Measurements from ENCODE around the gene MYZAP. TPM values are rescaled to one million over a fixed set of nuclear protein-coding genes. Genes with fewer than 3 reads are reported as not detected.

The MYZAP gene
- polyA plus RNA-seq, 1 donor (not counting 4 experiments of a cell fraction or from before 2014, with no cell fraction given), result 1.8 TPM

DNA sequence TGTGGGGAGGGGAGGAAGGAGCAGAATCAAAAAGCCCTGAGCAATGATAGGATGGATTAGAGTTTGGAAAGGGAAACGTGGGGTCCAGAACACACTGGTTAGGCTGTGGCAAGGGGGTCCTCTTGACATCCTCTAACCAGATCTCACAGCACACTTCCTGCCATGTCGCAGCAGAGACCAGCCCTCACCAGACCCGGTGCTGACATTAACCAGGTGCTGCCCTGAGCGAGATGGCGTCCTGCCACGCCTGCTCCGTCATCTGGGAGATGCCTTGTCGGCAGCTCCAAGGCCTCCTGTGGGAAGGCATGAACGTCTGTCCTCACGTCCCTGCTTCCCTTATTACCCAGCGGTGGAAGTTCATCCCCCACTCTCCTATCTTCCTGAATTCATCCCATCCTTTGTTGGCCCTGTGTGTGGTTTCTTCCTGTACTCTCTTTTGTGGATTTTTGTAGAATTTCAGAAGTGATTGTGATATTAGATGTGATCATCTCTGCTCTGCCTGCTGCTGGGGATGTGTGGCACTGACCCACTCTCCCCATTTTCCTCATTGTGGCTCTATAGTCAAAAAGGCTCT, 29.4 kb upstream of the MYZAP start:
- TF ChIP-seq, protein P1, sequence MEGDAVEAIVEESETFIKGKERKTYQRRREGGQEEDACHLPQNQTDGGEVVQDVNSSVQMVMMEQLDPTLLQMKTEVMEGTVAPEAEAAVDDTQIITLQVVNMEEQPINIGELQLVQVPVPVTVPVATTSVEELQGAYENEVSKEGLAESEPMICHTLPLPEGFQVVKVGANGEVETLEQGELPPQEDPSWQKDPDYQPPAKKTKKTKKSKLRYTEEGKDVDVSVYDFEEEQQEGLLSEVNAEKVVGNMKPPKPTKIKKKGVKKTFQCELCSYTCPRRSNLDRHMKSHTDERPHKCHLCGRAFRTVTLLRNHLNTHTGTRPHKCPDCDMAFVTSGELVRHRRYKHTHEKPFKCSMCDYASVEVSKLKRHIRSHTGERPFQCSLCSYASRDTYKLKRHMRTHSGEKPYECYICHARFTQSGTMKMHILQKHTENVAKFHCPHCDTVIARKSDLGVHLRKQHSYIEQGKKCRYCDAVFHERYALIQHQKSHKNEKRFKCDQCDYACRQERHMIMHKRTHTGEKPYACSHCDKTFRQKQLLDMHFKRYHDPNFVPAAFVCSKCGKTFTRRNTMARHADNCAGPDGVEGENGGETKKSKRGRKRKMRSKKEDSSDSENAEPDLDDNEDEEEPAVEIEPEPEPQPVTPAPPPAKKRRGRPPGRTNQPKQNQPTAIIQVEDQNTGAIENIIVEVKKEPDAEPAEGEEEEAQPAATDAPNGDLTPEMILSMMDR (optimal IDR thresholded peaks at IDR 0.05 in 1 of 3, IDR thresholded peaks at IDR 0.05 in 1 of 3, conservative IDR thresholded peaks at IDR 0.05 in 1 of 3; ENCODE audit: extremely low read depth in 1 of 3, insufficient read depth in 2 of 3, low read length in 3 of 3), result no peak
- TF ChIP-seq EZH2 (IDR thresholded peaks at IDR 0.05; ENCODE audit: low read length), result no peak
- peaks cover 20% of the 10 kb centered on the region for H3K4me1 ChIP-seq (ENCODE audit: control insufficient read depth, extremely low read depth, insufficient read depth, low read length)
- dilution Hi-C loops (cut with MboI; ENCODE audit: extremely low pct_ligation_motif_present, low sequenced_read_pairs), result no loop called here
- no peak overlapping the region for H3K4me3 ChIP-seq (ENCODE audit: control insufficient read depth in 2 of 3, extremely low read depth in 1 of 3, insufficient read depth in 2 of 3, low read depth in 1 of 3, low read length in 3 of 3)
- no peaks in the 10 kb centered on the region for H3K9me3 ChIP-seq (ENCODE audit: control insufficient read depth, low read depth, low read length)
- no peak overlapping the region for H3K4me2 ChIP-seq (ENCODE audit: control insufficient read depth, extremely low read depth, insufficient read depth, low read depth, low read length)
- FAIRE-seq, result peak; percentile 44
- no peaks in the 10 kb centered on the region for H3K79me2 ChIP-seq (ENCODE audit: control insufficient read depth, insufficient read depth, low read length)
- no peaks in the 10 kb centered on the region for H3K36me3 ChIP-seq (ENCODE audit: control insufficient read depth in 2 of 2, extremely low read depth in 1 of 2, insufficient read depth in 2 of 2, low read length in 2 of 2)
- no peak overlapping the region for H3K9ac ChIP-seq (ENCODE audit: control insufficient read depth, extremely low read depth, insufficient read depth, low read length)
- peak overlapping the region; percentile 27 for H3K27ac ChIP-seq (ENCODE audit: control insufficient read depth, insufficient read depth, low read length)
- H3K27me3 ChIP-seq (ENCODE audit: control insufficient read depth, extremely low read depth, insufficient read depth, low read length), result no peaks in the 10 kb centered on the region
- DNase-seq (ENCODE audit: low read depth, low spot score), result no peak
- no peaks in the 10 kb centered on the region for H4K20me1 ChIP-seq (ENCODE audit: control insufficient read depth, extremely low read depth, insufficient read depth, low read length)
- peak overlapping the region; percentile 78 for H2AFZ ChIP-seq (ENCODE audit: control insufficient read depth, low read length)
- no peaks in the 10 kb centered on the region for H3K9me1 ChIP-seq (ENCODE audit: control insufficient read depth, extremely low read depth, insufficient read depth, low read length)

DNA sequence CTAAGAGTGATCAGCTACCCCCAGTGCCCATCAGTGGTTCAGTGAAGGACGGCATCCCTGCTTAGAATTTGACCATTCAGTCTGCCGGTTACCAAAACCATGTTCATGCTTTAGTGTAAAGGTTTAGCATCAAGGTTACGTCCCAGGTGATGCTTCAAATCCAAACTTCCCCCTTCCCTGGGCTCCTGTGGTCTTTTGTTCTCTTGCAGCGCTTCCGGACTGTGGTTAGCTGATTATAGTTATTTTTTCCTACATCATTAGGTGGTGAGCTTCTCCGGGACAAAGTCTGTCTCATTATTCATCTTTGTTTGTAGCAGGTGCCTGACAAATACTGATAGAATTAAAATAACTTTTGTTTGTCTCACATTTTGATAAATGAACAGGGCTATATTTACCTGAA, 28.3 kb upstream of the MYZAP start:
- no peak for FAIRE-seq
- Histone ChIP-seq H3K4me1 (ENCODE audit: control insufficient read depth, extremely low read depth, insufficient read depth, low read length) (peaks cover 20% of the 10 kb centered on the region), H3K9ac (ENCODE audit: control insufficient read depth, extremely low read depth, insufficient read depth, low read length) (no peak overlapping the region), H3K27ac (ENCODE audit: control insufficient read depth, insufficient read depth, low read length) (no peak overlapping the region), H3K9me3 (ENCODE audit: control insufficient read depth, low read depth, low read length) (no peaks in the 10 kb centered on the region), H3K36me3 (ENCODE audit: control insufficient read depth in 2 of 2, extremely low read depth in 1 of 2, insufficient read depth in 2 of 2, low read length in 2 of 2) (no peaks in the 10 kb centered on the region), H3K4me2 (ENCODE audit: control insufficient read depth, extremely low read depth, insufficient read depth, low read depth, low read length) (no peak overlapping the region), H2AFZ (ENCODE audit: control insufficient read depth, low read length) (no peak overlapping the region), H3K4me3 (ENCODE audit: control insufficient read depth in 2 of 3, extremely low read depth in 1 of 3, insufficient read depth in 2 of 3, low read depth in 1 of 3, low read length in 3 of 3) (no peak overlapping the region), H3K79me2 (ENCODE audit: control insufficient read depth, insufficient read depth, low read length) (no peaks in the 10 kb centered on the region), H4K20me1 (ENCODE audit: control insufficient read depth, extremely low read depth, insufficient read depth, low read length) (no peaks in the 10 kb centered on the region), H3K9me1 (ENCODE audit: control insufficient read depth, extremely low read depth, insufficient read depth, low read length) (no peaks in the 10 kb centered on the region), H3K27me3 (ENCODE audit: control insufficient read depth, extremely low read depth, insufficient read depth, low read length) (no peaks in the 10 kb centered on the region)
- DNase-seq (ENCODE audit: low read depth, low spot score), result no peak
- TF ChIP-seq EZH2 (IDR thresholded peaks at IDR 0.05; ENCODE audit: low read length), result no peak
- TF ChIP-seq, protein P1 (optimal IDR thresholded peaks at IDR 0.05 in 1 of 3, IDR thresholded peaks at IDR 0.05 in 1 of 3, conservative IDR thresholded peaks at IDR 0.05 in 1 of 3; ENCODE audit: extremely low read depth in 1 of 3, insufficient read depth in 2 of 3, low read length in 3 of 3), result no peak
- dilution Hi-C loops (cut with MboI; ENCODE audit: extremely low pct_ligation_motif_present, low sequenced_read_pairs), result no loop called here
